H1 (cell line): ENCODE measurements around the gene C17orf100.

Experiments
- POLR2A ChIP-seq, 2 experiments: IDR thresholded peaks; 1 replicate in 1 of 2; 2 replicates in 1 of 2; pipeline ENCODE4 v1.6.1; 2011; ENCODE audit warnings: low read depth in 2 of 2, low read length in 2 of 2, mild to moderate bottlenecking in 2 of 2; ENCODE audit errors: control extremely low read depth in 1 of 2
- SP2 ChIP-seq: IDR thresholded peaks from 2 replicates; pipeline ENCODE4 v1.6.1; 2012; ENCODE audit warnings: mild to moderate bottlenecking, low read length, inconsistent platforms
- TAF1 ChIP-seq: IDR thresholded peaks from 2 replicates; pipeline ENCODE4 v1.6.1; 2011; ENCODE audit warnings: mild to moderate bottlenecking, low read depth, low read length
- TF ChIP-seq, protein P1 (sequence below), 3 experiments: IDR thresholded peaks; 1 replicate in 2 of 3; 2 replicates in 1 of 3; pipeline versions ENCODE4 v1.5.1 to v1.6.1; 2011; ENCODE audit warnings: low read length in 3 of 3, mild to moderate bottlenecking in 3 of 3, inconsistent platforms in 2 of 3, low read depth in 1 of 3, moderate library complexity in 1 of 3; ENCODE audit not compliant: insufficient read depth in 1 of 3; ENCODE audit errors: control extremely low read depth in 1 of 3
- TF ChIP-seq, protein P2 (sequence below): IDR thresholded peaks from 2 replicates; pipeline ENCODE4 v1.6.1; 2012; ENCODE audit warnings: inconsistent platforms

DNA sequence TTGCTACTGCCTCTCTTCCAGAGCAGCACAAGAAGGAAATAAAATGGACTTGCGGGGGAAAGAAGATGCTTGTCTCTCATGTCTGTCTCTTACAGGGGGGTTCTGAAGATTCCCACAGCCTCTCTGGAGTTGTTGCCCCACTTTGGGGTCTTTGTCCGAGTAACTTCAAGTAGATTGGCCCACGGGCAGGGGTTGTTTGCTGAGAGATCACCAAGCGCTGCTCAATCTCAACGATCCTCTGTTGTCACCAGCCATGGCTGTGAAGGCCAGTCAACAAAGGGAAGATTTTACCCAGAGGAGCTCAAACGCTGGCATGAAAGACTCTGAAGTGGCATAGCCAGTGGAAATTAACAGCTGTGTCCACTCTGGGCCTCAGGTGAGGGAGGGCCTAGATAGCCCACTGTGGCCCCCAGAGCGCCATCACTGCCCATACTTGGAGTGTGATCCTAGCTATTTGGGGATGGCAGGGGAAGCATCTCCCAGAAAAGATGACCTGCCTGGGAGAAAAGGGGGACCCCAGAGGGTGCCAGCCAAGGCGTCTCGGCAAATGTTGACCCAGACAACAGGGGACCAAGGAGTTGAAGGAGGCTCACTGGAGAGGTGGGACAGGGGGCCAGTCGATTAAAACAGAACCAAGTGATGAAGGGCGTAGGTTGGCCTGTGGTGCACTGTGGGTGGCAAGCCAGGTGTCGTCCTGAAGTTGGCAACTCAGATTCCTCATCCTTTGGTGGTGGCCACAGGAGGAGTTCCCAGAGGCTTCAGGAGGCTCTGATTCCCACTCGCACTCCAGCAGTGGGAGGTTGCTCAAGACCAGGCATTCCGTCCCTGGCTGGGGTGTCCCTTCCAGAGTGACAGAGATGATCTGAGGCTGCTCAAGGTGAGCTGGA is 33.6 kb downstream of the C17orf100 start:
- TF ChIP-seq POLR2A (IDR thresholded peaks at IDR 0.05; ENCODE audit: control extremely low read depth in 1 of 2, low read depth in 2 of 2, low read length in 2 of 2) = no peak
- TF ChIP-seq, protein P1, sequence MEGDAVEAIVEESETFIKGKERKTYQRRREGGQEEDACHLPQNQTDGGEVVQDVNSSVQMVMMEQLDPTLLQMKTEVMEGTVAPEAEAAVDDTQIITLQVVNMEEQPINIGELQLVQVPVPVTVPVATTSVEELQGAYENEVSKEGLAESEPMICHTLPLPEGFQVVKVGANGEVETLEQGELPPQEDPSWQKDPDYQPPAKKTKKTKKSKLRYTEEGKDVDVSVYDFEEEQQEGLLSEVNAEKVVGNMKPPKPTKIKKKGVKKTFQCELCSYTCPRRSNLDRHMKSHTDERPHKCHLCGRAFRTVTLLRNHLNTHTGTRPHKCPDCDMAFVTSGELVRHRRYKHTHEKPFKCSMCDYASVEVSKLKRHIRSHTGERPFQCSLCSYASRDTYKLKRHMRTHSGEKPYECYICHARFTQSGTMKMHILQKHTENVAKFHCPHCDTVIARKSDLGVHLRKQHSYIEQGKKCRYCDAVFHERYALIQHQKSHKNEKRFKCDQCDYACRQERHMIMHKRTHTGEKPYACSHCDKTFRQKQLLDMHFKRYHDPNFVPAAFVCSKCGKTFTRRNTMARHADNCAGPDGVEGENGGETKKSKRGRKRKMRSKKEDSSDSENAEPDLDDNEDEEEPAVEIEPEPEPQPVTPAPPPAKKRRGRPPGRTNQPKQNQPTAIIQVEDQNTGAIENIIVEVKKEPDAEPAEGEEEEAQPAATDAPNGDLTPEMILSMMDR (IDR thresholded peaks at IDR 0.05; ENCODE audit: control extremely low read depth in 1 of 3, insufficient read depth in 1 of 3, low read depth in 1 of 3, low read length in 3 of 3) = no peak
- TF ChIP-seq TAF1 = no peak
- no peak for TF ChIP-seq SP2
- TF ChIP-seq, protein P2, sequence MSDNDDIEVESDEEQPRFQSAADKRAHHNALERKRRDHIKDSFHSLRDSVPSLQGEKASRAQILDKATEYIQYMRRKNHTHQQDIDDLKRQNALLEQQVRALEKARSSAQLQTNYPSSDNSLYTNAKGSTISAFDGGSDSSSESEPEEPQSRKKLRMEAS = no peak
